Measurements from ENCODE around the gene ODAM. TPM values are rescaled to one million over a fixed set of nuclear protein-coding genes. Genes with fewer than 3 reads are reported as not detected.
"Not testable (repeated sequence)": the region's sequence is repeated elsewhere in the genome, so short reads cannot be mapped to it uniquely, and the experiment has no call there.

ODAM gene
- total RNA-seq, 1 donor from 2014 or later = not detected

DNA sequence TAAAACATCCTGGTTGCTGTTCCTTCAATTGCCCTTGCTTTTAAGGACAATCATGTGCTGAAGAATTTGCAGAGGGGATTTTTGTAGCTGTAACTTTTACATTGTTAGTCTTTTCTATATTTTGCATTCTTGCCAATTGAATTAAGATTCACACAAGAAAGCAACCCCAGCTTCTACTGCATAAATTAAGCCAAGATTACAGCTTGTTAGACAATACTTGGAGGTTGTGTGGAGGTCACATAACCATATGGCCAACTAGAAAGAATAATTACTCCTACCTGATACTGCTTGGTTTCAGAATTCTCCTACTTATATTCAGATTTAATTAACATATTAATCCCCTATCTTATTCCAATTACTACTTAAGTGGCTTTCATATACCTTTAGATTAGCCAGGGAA, 26.3 kb downstream of the ODAM start:
- DNase-seq (ENCODE audit: low spot score) = not testable (repeated sequence)

GRCh38 chr4:70225824-70226223, 30.3 kb downstream of the ODAM start, which contains the start of gene FDCSP:
Gene FDCSP, plus strand, starts transcription at chr4:70226124. Its CDS starts 5,071 bp downstream, at chr4:70231195.
- no peak for DNase-seq (ENCODE audit: low spot score)

GRCh38 chr4:70236125-70236524, 40.6 kb downstream of the ODAM start:
- no peak for DNase-seq (ENCODE audit: low spot score)

- DNase-seq (ENCODE audit: low spot score) = no peak
Observed at GRCh38 chr4:70239131-70239883, 43.8 kb downstream of the ODAM start.

DNA sequence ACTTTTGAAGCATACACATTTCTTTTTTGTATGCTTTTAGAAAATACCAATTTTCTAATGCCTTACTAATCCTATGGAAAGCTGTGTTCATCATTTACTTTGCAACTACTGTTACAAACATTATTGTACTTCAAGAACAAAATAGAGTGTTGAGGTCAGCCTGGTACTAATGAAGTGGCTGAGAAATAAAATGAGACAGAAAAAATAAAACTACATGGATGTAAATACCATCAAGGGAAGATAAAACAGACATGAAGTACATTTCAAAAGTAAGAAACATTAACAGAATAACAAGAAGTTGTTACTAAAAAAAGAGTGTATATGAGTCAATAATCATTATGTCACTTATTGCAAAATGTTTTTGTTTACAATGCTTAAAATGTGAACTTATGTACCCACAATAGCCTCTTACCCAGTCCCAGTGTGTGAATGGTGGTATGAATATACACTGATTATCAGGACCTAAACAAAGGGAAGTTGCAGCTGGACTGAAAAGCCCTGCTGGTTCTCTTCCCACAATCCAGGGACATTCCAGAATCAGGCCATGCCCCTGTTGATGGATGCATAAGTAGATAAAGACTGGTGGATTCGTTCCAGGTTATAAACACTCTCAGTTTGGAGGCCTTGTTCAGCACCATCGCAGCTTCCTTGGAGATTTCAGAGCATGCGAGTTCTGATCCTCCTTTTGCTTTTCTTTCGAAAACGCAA, 44.5 kb downstream of the ODAM start:
- DNase-seq (ENCODE audit: low spot score) = no peak

GRCh38 chr4:70242297-70242696, 46.8 kb downstream of the ODAM start, which contains the start of gene CSN3:
Gene CSN3, plus strand, starts transcription at chr4:70242597. Its CDS starts 2,223 bp downstream, at chr4:70244820.
- not testable (repeated sequence) for DNase-seq (ENCODE audit: low spot score)

DNA sequence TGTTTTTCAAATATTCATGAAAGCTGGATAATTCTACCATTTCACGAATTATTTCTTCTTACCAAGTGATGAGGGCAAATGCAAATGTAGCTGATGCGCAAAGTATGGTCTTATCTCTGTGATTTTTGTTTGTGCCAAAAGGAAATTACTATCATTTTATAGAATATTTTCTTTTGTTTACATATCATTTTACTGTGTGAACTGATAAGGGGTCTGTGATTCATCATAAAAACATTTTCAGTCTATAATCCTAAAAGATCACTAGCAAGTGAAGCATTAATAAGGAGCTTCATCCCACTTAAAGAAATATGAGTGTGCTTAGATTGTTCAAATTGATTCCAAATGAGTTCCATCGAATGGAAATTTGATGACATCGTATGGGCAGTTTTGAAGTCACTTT, 47.6 kb downstream of the ODAM start:
- no peak for DNase-seq (ENCODE audit: low spot score)

GRCh38 chr4:70251250-70251944, 55.9 kb downstream of the ODAM start:
- DNase-seq (ENCODE audit: low spot score) = no peak

DNA sequence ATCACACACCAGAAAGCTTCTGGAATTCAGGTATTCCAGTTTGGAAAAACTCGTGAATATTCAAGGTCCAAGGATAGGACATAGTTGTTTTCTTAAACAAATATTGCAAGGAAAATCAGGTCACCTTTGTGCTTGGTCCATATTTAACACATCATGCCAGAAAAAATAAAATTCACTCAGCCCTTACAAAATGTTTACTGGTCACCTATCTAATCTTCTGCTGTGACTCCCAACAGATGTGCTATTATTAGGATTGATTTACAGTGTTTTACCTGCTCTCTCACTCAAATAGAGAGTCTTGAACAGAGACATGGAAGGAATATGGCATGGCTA, 56.4 kb downstream of the ODAM start:
- no peak for DNase-seq (ENCODE audit: low spot score)

Other genes starting within 250 kb of the ODAM start
- not detected for gene CSN2, start 230.0 kb upstream of the ODAM start, total RNA-seq
- not detected for gene STATH, start 199.8 kb upstream of the ODAM start, total RNA-seq
- gene HTN3, start 167.3 kb upstream of the ODAM start, total RNA-seq = not detected
- not detected for gene HTN1, start 145.3 kb upstream of the ODAM start, total RNA-seq
- gene PRR27, start 41.5 kb upstream of the ODAM start, total RNA-seq = not detected
- not detected for gene FDCSP, start 30.4 kb downstream of the ODAM start, total RNA-seq
- not detected for gene CSN3, start 46.9 kb downstream of the ODAM start, total RNA-seq
- not detected for gene CABS1, start 139.3 kb downstream of the ODAM start, total RNA-seq
- gene SMR3A, start 165.0 kb downstream of the ODAM start, total RNA-seq = not detected
- not detected for gene SMR3B, start 187.4 kb downstream of the ODAM start, total RNA-seq
- not detected for gene OPRPN, start 202.2 kb downstream of the ODAM start, total RNA-seq